Activated CD8-positive, alpha-beta memory T cell treated with anti-CD3 and anti-CD28 coated beads, Interleukin-2, amount 10 ng/mL, durations not matched to agents 7 days and 5 days (primary cell): ENCODE data around the gene PRPF40B. TPM values are rescaled to one million over a fixed set of nuclear protein-coding genes. Genes with fewer than 3 reads are reported as not detected.
"Not testable (repeated sequence)": the region's sequence is repeated elsewhere in the genome, so short reads cannot be mapped to it uniquely, and the experiment has no call there.

Experiments
- ATAC-seq: fragments of 150-1000 bp; cut with Tn5 transposase; one replicate; pipeline ENCODE4 v1.10.0; 2021; ENCODE audit warnings: moderate library complexity
- CTCF ChIA-PET: fragments of 350-600 bp; sonication (Branson Sonifier 250); formaldehyde crosslinking; loops from one replicate; lab custom pipeline; 2021; ENCODE audit warnings: antibody characterized with exemption; lab: Charles Lee
- DNase-seq: peaks from one replicate; pipeline ENCODE4 v3.0.0-alpha.2; 2020
- H3K27ac Mint-ChIP-seq: one replicate; pipeline ENCODE4 v1.8.0; 2021; ENCODE audit warnings: mild to moderate bottlenecking, mixed read lengths
- H3K27me3 Mint-ChIP-seq: one replicate; pipeline ENCODE4 v1.8.0; 2021; ENCODE audit warnings: mixed read lengths
- H3K36me3 Mint-ChIP-seq: one replicate; pipeline ENCODE4 v1.8.0; 2021; ENCODE audit warnings: mild to moderate bottlenecking, mixed read lengths
- H3K4me1 Mint-ChIP-seq: one replicate; pipeline ENCODE4 v1.8.0; 2021; ENCODE audit warnings: mixed read lengths
- H3K4me3 Mint-ChIP-seq: one replicate; pipeline ENCODE4 v1.8.0; 2021; ENCODE audit warnings: mild to moderate bottlenecking, moderate library complexity, mixed read lengths
- H3K9me3 Mint-ChIP-seq: one replicate; pipeline ENCODE4 v1.8.0; 2022; ENCODE audit warnings: low read depth, mixed read lengths
- total RNA-seq, 2 experiments: library from RNA; stranded (reverse); gene quantifications; one replicate each; pipeline ENCODE4 v1.2.3, GENCODE V29; 2021

The PRPF40B gene
- total RNA-seq, 2 experiments from 2014 or later: 7.8 to 15.2 TPM

DNA sequence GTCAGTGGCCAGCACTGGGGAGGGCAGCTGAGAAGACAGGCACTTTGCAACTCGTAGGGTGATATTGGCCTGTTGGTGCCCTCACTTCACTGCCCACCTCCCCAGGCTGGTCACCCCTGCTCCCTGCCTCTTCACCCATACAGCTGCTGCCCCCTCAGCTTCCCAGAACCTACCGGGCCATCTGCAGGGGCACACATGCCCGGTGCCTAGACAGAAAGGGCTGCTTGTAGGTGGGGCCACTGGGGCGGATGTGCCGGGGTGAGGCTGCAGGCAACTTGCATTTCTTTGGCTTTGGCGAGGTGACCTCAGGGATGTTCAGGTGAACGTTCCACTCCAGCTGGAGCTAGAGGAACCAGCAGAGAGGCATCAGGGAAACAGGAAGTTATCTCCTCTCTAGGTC is 35.1 kb upstream of the PRPF40B start:
- Mint-ChIP-seq H3K4me1 (no peaks in the 10 kb centered on the region), H3K27me3 (no peaks in the 10 kb centered on the region), H3K9me3 (peaks cover 9% of the 10 kb centered on the region), H3K36me3 (peaks cover 17% of the 10 kb centered on the region), H3K4me3 (no peak overlapping the region), H3K27ac (no peak overlapping the region)
- DNase-seq (no peak), ATAC-seq (no peak)
- CTCF ChIA-PET: interaction anchor here (0.9 to 2.4 kb wide), 2 partner anchors 43 to 230 kb away, joined by 7 read pairs; no protein-coding TSS in a partner anchor

DNA sequence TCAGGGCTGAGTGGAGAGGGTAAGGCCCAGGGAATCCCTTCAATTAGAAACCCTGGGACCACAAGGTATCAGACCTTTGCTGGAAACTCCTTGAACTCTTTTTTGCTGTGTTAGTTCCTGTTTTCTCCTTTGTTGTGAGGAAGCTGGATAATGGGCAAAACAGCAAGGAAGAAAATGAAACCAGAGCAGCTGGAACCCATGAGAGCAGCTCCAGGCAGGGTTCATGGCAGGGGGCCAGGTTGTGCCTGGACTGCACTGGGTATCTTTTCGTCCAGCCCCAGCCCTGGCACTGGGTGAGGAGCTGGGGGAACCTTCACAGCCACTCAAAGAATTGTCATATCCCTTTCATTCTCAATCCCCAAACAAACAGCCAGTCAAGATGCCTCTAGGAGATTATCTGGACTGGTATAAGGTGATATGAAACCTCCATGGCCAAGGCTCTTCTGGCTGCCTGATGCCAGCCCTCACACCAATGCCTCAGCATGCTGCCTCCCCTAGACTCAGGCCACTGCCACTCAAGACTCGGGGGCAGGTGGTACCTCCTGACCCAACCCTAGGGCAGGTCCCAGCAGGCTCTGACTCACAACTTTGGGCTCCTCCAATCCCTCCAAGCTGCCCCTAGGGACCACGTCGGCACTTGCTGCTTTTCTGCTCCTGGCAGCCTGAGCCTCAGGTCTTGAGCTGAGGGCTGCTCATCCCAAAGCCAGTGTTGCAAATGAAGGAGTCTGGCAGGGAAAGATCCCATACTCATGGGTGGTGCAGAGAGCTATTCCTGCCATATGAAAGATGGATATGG is 34.4 kb upstream of the PRPF40B start:
- DNase-seq (no peak), ATAC-seq (no peak)
- no peaks in the 10 kb centered on the region for H3K27me3 Mint-ChIP-seq
- peaks cover 16% of the 10 kb centered on the region for H3K36me3 Mint-ChIP-seq
- peaks cover 9% of the 10 kb centered on the region for H3K9me3 Mint-ChIP-seq
- H3K4me3 Mint-ChIP-seq: no peak overlapping the region
- H3K4me1 Mint-ChIP-seq: no peaks in the 10 kb centered on the region
- H3K27ac Mint-ChIP-seq: no peak overlapping the region
- CTCF ChIA-PET: interaction anchor here (0.9 to 2.4 kb wide), 2 partner anchors 42 to 230 kb away, joined by 7 read pairs; no protein-coding TSS in a partner anchor

DNA sequence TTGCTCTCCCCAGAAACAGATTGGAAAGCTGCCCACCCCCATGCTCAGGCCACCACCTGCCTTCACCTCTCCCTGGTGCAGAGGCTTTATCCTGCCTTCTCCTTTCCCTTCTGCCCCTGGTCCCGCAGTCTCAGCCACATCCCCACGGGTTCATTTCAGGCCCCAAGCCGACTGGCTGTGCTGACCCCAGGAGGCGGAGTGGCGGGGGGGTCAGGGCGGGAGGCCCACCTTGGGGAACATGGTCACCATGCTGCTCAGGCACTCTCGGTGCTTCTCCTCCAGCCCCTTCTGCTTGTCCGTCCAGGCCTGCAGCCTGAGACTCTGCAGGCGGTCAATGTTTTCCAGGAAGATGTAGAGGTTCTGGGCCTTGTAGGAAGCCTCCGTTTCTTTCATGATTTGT is 24.8 kb upstream of the PRPF40B start:
- Mint-ChIP-seq H3K4me3 (no peak overlapping the region), H3K27ac (no peak overlapping the region), H3K36me3 (no peaks in the 10 kb centered on the region), H3K4me1 (no peaks in the 10 kb centered on the region), H3K27me3 (no peaks in the 10 kb centered on the region), H3K9me3 (no peaks in the 10 kb centered on the region)
- ATAC-seq (no peak), DNase-seq (no peak)
- CTCF ChIA-PET: interaction anchor here (0.9 kb wide), 1 partner anchor 18 kb away, joined by 7 read pairs; no protein-coding TSS in a partner anchor

DNA sequence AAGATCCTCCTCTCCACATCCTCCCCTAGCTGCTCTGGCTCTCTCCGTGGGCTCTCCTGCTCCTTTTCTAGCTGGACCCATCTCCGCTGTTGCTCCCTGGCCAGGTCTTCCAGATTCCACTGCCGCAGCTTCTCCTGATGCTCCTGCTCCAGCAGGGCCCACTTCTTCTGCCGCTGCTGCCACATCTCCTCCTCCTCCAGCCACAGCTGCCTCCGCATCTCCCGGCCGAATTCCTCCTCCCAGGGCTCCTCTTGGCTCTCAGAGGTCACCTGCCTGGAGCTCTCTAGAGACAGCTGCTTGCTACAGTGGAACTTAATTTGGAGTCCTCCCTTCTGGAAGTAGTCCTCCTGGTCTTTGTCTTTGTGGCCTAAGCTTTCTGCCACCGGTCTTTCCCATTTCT is 23.4 kb upstream of the PRPF40B start:
- CTCF ChIA-PET: interaction anchor here (0.8 to 1.8 kb wide), 2 partner anchors 20 to 23 kb away, joined by 3 to 5 read pairs; no protein-coding TSS in a partner anchor
- Mint-ChIP-seq H3K4me1 (peaks cover 1% of the 10 kb centered on the region), H3K9me3 (no peaks in the 10 kb centered on the region), H3K4me3 (no peak overlapping the region), H3K27me3 (no peaks in the 10 kb centered on the region), H3K36me3 (no peaks in the 10 kb centered on the region), H3K27ac (no peak overlapping the region)
- no peak for DNase-seq
- no peak for ATAC-seq

DNA sequence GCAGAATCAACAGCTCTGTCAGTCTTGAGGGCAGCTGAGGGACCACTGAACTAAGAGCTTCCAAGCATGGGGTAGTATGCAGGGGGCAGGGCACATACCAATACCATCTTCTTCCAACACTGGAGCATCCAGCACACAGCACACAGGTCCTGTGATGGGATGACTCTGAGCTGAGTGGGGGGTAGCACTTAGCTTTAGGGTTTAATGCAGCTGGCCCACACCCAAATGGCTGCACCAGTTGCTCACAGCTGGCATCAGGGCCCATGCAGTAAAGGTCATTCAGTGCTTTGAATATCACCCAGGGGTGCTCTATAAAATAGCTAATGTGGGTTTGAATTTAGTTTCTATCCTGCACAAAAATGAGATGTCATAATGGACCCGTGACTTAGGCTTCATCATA is 19.6 kb upstream of the PRPF40B start:
- CTCF ChIA-PET: interaction anchor here (0.8 to 2.4 kb wide), 4 partner anchors 11 to 256 kb away, joined by 3 to 6 read pairs (median 4); no protein-coding TSS in a partner anchor
- DNase-seq: no peak
- H3K4me3 Mint-ChIP-seq: no peak overlapping the region
- no peak overlapping the region for H3K27ac Mint-ChIP-seq
- no peak for ATAC-seq
- no peaks in the 10 kb centered on the region for H3K36me3 Mint-ChIP-seq
- no peaks in the 10 kb centered on the region for H3K9me3 Mint-ChIP-seq
- H3K4me1 Mint-ChIP-seq: peaks cover 6% of the 10 kb centered on the region
- peaks cover 4% of the 10 kb centered on the region for H3K27me3 Mint-ChIP-seq

DNA sequence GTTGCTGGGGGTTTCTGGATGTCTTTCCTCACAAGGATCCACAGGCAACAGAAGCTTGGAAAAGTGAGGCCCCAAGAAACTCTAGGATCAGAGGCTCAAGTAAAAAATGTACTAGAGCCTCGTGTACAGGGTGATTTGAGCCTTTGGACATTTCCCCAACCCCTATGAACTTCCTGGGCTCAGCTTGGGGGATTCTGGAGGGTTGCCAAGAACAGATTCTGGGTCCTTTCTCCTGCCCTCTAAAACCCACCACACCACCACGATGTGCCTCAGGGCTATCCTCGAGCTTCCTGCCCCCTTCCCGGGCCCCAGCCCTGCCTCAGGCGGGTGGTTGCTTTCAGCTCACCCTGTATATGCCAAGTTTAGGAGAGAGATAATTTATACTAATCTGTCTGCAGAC is 18.5 kb upstream of the PRPF40B start:
- Mint-ChIP-seq H3K4me1 (peaks cover 6% of the 10 kb centered on the region), H3K36me3 (no peaks in the 10 kb centered on the region), H3K4me3 (no peak overlapping the region), H3K27me3 (peaks cover 6% of the 10 kb centered on the region), H3K9me3 (no peaks in the 10 kb centered on the region), H3K27ac (no peak overlapping the region)
- ATAC-seq (no peak), DNase-seq (no peak)
- CTCF ChIA-PET: interaction anchor here (0.7 to 1.1 kb wide), 3 partner anchors 13 to 246 kb away, joined by 3 read pairs; no protein-coding TSS in a partner anchor

DNA sequence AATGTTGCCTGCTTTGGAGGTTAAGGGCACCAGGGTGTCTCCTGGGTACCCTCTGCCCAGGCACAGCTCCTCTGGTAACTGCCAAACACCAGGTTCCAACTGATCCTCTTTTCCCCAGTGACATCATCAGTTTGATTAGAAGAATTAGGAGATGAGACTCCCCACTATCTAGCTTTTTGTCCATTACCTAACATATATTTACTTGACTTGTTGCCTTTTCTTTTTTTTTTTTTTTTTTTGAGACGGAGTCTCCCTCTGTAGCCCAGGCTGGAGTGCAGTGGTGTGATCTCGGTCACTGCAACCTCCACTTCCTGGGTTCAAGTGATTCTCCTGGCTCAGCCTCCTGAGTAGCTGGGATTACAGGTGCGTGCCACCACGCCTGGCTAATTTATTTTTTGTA is 17.8 kb upstream of the PRPF40B start, which contains the start of gene FAM186B:
TSS of gene FAM186B (minus strand) at position 101 of the 400 bp plus-strand sequence. CDS start 162 bp downstream, outside the sequence.
- H3K27me3 Mint-ChIP-seq, H3K36me3 Mint-ChIP-seq, H3K9me3 Mint-ChIP-seq, H3K4me3 Mint-ChIP-seq, H3K27ac Mint-ChIP-seq, DNase-seq, ATAC-seq, H3K4me1 Mint-ChIP-seq: not testable (repeated sequence)
- CTCF ChIA-PET: interaction anchor here (0.7 to 0.8 kb wide), 2 partner anchors 13 to 38 kb away, joined by 3 read pairs; no protein-coding TSS in a partner anchor

DNA sequence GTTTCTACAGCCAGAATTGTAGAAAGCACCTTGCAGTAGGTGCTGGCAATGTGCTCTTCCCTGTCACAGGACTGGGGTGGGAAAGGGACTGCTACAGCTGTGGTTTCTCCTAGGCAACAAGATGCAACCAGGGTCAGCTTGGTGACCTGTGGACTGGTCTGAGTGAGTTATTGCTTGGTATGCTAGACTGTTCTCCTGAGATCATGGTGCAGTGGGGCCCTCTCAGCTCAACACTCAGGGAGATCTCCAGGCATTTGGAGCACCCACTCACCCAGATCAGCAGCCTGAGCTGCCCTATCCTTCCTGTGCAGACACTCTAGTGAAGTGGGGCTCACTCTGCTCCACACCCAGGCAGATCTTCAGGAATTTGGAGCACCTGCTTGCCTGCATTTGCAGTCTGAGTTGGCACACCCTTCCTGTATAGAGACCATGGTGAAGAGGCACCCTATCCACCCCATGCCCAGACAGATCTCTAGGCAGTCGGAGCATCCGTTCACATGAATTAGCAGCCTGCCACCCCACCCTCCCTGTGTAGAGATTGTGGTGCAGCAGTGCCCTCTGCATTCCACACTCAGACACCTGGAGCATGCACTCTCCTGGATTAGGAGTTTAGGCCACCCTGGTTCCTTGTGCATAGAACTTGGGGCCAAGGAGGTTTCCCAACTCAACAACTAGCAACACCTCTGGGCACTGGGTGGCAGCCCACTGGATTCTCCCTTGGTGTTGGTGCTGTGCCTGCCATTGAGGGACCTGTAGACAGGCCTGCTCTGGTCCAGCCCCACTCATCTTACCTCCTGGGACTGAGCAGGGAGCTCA is 14.1 kb upstream of the PRPF40B start:
- DNase-seq (no peak), ATAC-seq (no peak)
- CTCF ChIA-PET: interaction anchor here (0.6 to 1.3 kb wide), 2 partner anchors 37 to 168 kb away, joined by 3 to 4 read pairs; no protein-coding TSS in a partner anchor
- Mint-ChIP-seq H3K27ac (no peak overlapping the region), H3K36me3 (no peaks in the 10 kb centered on the region), H3K9me3 (no peaks in the 10 kb centered on the region), H3K4me1 (peaks cover 6% of the 10 kb centered on the region), H3K27me3 (peaks cover 15% of the 10 kb centered on the region), H3K4me3 (no peak overlapping the region)

DNA sequence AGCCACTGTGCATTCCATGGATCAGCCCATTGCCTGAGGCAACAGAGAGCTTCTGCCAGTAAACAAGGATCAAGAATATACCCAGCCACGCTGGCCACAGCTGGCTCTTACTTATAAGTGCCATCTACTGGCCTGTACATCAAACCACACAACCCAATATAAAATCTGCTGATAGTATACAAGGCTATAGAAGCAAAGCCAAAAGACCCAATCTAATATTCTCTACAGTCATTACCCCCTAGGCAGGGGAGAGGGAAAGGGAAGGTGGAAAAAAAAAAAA is 13.5 kb upstream of the PRPF40B start:
- no peak overlapping the region for H3K4me3 Mint-ChIP-seq
- peaks cover 6% of the 10 kb centered on the region for H3K4me1 Mint-ChIP-seq
- H3K9me3 Mint-ChIP-seq: no peaks in the 10 kb centered on the region
- no peak overlapping the region for H3K27ac Mint-ChIP-seq
- peaks cover 18% of the 10 kb centered on the region for H3K27me3 Mint-ChIP-seq
- no peak for ATAC-seq
- no peaks in the 10 kb centered on the region for H3K36me3 Mint-ChIP-seq
- no peak for DNase-seq
- CTCF ChIA-PET: interaction anchor here (0.6 to 1.4 kb wide), 2 partner anchors 8 to 37 kb away, joined by 4 read pairs; no protein-coding TSS in a partner anchor

DNA sequence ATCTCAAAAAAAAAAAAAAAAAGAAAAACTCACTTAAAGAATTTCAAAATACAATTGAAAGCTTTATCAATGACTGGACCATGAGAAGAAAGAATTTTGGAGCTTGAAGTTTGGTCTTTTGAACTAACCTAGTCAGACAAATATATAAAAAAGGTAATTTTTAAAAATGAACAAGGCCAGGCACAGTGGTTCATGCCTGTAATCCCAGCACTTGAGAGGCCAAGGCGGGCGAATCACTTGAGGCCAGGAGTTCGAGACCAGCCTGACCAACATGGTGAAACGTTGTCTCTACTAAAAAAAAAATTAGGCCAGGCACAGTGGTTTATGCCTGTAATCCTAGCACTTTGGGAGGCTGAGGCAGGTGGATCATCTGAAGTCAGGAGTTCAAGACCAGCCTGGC is 12.6 kb upstream of the PRPF40B start:
- H3K27ac Mint-ChIP-seq, H3K4me1 Mint-ChIP-seq, DNase-seq, H3K9me3 Mint-ChIP-seq, ATAC-seq, H3K4me3 Mint-ChIP-seq, H3K36me3 Mint-ChIP-seq: not testable (repeated sequence)
- peaks cover 18% of the 10 kb centered on the region for H3K27me3 Mint-ChIP-seq
- CTCF ChIA-PET: interaction anchor here (1.4 kb wide), 1 partner anchor 9 kb away, joined by 4 read pairs; no protein-coding TSS in a partner anchor

DNA sequence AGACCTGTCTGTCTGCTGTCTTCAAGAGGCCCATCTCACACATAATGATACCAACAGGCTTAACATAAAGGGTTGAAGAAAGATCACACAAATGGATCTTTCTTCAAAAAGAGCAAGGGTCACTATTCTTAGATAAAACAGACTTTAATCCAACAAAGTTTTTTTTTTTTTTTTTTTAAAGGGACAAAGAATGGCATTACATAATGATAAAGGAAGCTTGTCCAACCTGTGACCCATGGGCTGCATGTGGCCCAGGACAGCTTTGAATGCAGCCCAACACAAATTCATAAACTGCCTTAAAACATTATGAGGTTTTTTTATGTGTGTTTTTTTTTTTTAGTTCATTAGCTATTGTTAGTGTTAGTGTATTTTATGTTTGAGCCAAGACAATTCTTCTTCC is 11.2 kb upstream of the PRPF40B start:
- Mint-ChIP-seq H3K4me3 (no peak overlapping the region), H3K4me1 (peaks cover 4% of the 10 kb centered on the region), H3K27me3 (peaks cover 23% of the 10 kb centered on the region), H3K9me3 (peaks cover 2% of the 10 kb centered on the region), H3K27ac (no peak overlapping the region), H3K36me3 (no peaks in the 10 kb centered on the region)
- ATAC-seq (no peak), DNase-seq (no peak)
- CTCF ChIA-PET: interaction anchor here (0.8 to 1.5 kb wide), 4 partner anchors 11 to 354 kb away, joined by 4 to 7 read pairs (median 4); partner anchors contain the start of gene PRPF40B

DNA sequence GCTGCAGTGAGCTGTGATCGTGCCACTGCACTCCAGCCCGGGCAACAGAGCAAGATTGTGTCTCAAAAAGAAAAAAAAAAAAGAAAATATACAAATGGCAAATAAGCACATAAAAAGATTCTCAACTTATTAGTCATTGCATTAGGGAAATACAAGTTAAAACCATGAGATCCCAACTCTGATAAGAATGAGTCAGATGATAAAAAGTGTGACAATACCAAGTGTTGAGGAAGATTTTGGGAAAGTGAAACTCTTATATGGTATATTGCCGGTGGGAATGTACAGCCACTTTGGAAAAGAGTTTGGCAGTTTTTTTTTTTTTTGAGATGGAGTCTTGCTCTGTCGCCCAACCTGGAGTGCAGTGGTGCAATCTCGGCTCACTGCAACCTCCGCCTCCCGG is 7.6 kb upstream of the PRPF40B start:
- Mint-ChIP-seq H3K9me3 (peaks cover 2% of the 10 kb centered on the region), H3K27me3 (peaks cover 48% of the 10 kb centered on the region), H3K27ac (no peak overlapping the region), H3K36me3 (no peaks in the 10 kb centered on the region), H3K4me1 (peaks cover 4% of the 10 kb centered on the region), H3K4me3 (no peak overlapping the region)
- CTCF ChIA-PET: interaction anchor here (0.8 to 1.7 kb wide), 3 partner anchors 92 to 163 kb away, joined by 3 to 4 read pairs (median 3); partner anchors contain the start of gene TMBIM6
- DNase-seq (no peak), ATAC-seq (no peak)
